Breast epithelium (tissue), 4 donors: ENCODE measurements around the gene MNX1. TPM values are rescaled to one million over a fixed set of nuclear protein-coding genes. Genes with fewer than 3 reads are reported as not detected.

Source experiments
- DNase-seq, 2 donors: peaks; one replicate each; pipeline ENCODE4 v3.0.0-alpha.2; 2019; ENCODE audit warnings: low spot score in 2 of 2
- H3K27ac ChIP-seq, 2 donors: fragments of 200-600 bp; sonication (generic) in 1 of 2; one replicate each; pipeline ENCODE4 v1.5.1; 2016 to 2019; ENCODE audit warnings: mild to moderate bottlenecking in 1 of 2
- H3K27me3 ChIP-seq, 2 donors: fragments of 200-600 bp; sonication (generic) in 1 of 2; one replicate each; pipeline versions ENCODE4 v1.5.1 to v1.6.0; 2017 to 2019; ENCODE audit warnings: control low read depth in 1 of 2, mild to moderate bottlenecking in 1 of 2
- H3K36me3 ChIP-seq: fragments of 200-600 bp; one replicate; pipeline ENCODE4 v1.5.1; 2019
- H3K4me1 ChIP-seq, 2 donors: fragments of 200-600 bp; sonication (generic); one replicate each; pipeline ENCODE4 v1.5.1; 2016 to 2019; ENCODE audit warnings: control low read depth in 1 of 2
- H3K4me3 ChIP-seq, 3 donors: fragments of 200-600 bp; sonication (generic); 1 replicate in 2 of 3; 2 replicates in 1 of 3; pipeline ENCODE4 v1.5.1; 2016 to 2019; ENCODE audit warnings: mild to moderate bottlenecking in 3 of 3, moderate library complexity in 2 of 3
- H3K9me3 ChIP-seq, 2 donors: fragments of 200-600 bp; sonication (generic) in 1 of 2; one replicate each; pipeline ENCODE4 v1.5.1; 2016 to 2019; ENCODE audit warnings: control low read depth in 1 of 2
- POLR2A ChIP-seq: fragments of 450-650 bp; IDR thresholded peaks from one replicate; pipeline ENCODE4 v1.6.1; 2016; ENCODE audit warnings: antibody characterized with exemption, mild to moderate bottlenecking, moderate library complexity
- POLR2AphosphoS5 ChIP-seq, 3 donors: sonication (generic); formaldehyde crosslinking; IDR thresholded peaks; one replicate each; pipeline ENCODE4 v1.6.1; 2017; ENCODE audit warnings: antibody characterized with exemption in 3 of 3
- intact Hi-C: fragments of 100-400 bp; cut with DNase I; formaldehyde crosslinking; loops from one replicate; pipeline ENCODE4 v1.15.1; 2023; ENCODE audit warnings: low total_unique reads
- total RNA-seq, 3 donors: library from RNA; depleted of rRNA; stranded (reverse); fragments of >200 nt; gene quantifications; one replicate each; pipeline ENCODE4 v1.1.0, GENCODE V29; 2016
- TF ChIP-seq, protein P1 (sequence below), 3 donors: fragments of 450-650 bp; IDR thresholded peaks; one replicate each; pipeline ENCODE4 v1.5.1; 2016 to 2017; ENCODE audit warnings: antibody characterized with exemption in 3 of 3, mild to moderate bottlenecking in 3 of 3, moderate library complexity in 3 of 3

Gene MNX1
- total RNA-seq, 3 donors from 2014 or later = 0.15 to 0.33 TPM; not detected in 1

GRCh38 chr7:157005456-157006204, 4.8 kb downstream of the MNX1 start:
- TF ChIP-seq POLR2A (no peak), POLR2AphosphoS5 (IDR thresholded peaks at IDR 0.05) (no peak)
- TF ChIP-seq, protein P1, sequence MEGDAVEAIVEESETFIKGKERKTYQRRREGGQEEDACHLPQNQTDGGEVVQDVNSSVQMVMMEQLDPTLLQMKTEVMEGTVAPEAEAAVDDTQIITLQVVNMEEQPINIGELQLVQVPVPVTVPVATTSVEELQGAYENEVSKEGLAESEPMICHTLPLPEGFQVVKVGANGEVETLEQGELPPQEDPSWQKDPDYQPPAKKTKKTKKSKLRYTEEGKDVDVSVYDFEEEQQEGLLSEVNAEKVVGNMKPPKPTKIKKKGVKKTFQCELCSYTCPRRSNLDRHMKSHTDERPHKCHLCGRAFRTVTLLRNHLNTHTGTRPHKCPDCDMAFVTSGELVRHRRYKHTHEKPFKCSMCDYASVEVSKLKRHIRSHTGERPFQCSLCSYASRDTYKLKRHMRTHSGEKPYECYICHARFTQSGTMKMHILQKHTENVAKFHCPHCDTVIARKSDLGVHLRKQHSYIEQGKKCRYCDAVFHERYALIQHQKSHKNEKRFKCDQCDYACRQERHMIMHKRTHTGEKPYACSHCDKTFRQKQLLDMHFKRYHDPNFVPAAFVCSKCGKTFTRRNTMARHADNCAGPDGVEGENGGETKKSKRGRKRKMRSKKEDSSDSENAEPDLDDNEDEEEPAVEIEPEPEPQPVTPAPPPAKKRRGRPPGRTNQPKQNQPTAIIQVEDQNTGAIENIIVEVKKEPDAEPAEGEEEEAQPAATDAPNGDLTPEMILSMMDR (IDR thresholded peaks at IDR 0.05) = no peak
- DNase-seq = no peak
- no peak overlapping the region for H3K27ac ChIP-seq
- H3K4me1 ChIP-seq = peaks cover 5 to 10% of the 10 kb centered on the region in 2 donors
- no peaks in the 10 kb centered on the region for H3K36me3 ChIP-seq
- intact Hi-C loops = no loop called here
- no peaks in the 10 kb centered on the region for H3K9me3 ChIP-seq
- peaks cover 4 to 96% of the 10 kb centered on the region in 2 donors for H3K27me3 ChIP-seq
- peak overlapping the region in 2 of 3 donors; percentile 20 to 57 for H3K4me3 ChIP-seq

DNA sequence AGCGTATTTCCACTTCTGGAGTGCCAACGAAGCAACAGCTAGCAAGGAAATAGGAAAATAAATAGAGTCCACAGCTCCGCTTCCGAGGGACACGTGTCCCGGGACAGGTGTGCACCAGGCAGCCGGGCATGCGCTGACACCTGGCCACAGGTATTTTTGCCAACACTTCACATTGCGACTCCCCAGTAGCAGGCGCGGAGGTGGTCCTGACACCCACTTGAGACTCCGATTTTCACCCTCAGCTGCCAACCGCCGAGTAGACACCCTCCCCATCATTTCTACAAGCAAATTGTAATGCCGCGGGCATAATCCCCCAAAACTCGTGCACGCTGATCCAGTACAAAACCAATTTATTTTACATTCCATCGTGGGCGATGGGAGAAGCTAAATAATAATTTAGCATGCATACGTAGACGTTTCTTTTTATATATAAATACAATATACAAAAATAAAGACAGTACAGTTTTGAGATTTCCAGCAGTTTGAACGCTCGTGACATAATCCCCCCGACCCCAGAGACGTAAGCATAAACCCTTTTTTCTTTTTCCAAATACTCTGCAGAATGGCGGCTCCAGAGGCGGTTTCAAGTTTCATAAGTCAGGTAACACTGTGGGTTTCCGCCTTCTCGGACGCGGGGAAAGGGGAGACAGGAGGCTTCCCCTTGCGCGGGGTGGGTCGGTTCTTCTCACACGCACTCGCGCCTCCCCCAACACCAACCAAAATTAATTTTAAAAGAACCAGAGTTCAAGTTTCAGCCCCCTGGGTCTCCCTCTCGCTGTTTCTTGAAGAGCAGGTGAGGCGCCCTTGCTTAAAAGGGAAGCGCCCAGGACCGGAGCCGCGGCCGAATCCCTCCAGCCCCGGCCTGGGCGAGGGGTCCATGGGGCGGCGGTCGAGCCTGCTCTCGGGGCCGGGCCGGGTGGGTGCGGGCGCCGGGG, 5.7 kb downstream of the MNX1 start:
- no peak for DNase-seq
- Histone ChIP-seq H3K27ac (no peak overlapping the region), H3K9me3 (no peaks in the 10 kb centered on the region), H3K36me3 (no peaks in the 10 kb centered on the region), H3K4me3 (peak overlapping the region in 2 of 3 donors; percentile 20 to 57), H3K27me3 (peaks cover 8 to 99% of the 10 kb centered on the region in 2 donors), H3K4me1 (peaks cover 5 to 15% of the 10 kb centered on the region in 2 donors)
- TF ChIP-seq POLR2A = no peak
- TF ChIP-seq, protein P1 (IDR thresholded peaks at IDR 0.05) = no peak
- intact Hi-C loops = no loop called here

DNA sequence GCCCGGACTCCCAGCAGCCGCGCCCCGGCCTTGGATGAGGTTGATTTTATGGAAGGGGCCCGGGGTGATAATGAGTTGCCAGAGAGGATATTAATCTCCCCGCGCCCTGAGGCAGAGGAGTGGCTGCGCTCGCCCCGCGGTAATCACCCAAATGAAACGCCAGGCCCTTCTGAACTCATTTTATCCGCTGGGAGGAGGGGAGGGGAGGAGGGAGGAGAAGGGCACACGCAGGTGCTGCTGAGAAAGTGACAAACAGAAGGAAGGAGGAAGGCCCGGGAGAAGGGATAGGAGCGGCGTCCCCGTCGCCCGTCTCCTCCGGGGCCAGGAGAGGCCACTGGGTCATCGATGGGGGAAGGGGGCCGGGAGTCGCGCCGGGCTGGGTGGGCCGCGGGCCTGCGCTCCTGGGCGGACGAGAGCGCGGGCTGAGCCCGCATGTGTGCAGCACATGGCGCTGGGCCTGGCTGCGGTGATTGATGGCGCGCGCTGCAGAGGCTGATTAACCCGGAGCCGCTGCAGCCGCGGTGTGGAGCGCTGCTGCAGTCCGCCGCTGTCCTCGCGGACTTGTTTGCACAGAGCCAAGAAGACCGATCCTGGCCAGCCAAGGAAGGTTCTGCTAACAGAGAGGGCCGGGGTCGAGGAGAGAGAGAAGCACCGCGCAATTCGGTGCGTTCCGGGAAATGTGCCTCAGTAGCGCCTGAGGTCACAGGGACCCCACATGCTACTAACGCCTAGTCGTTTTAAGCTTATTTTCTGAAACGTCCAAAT, 6.5 kb downstream of the MNX1 start:
- TF ChIP-seq POLR2AphosphoS5 (IDR thresholded peaks at IDR 0.05) (no peak), POLR2A (no peak)
- TF ChIP-seq, protein P1 (IDR thresholded peaks at IDR 0.05) = no peak
- Histone ChIP-seq H3K27ac (no peak overlapping the region), H3K9me3 (no peaks in the 10 kb centered on the region), H3K27me3 (peaks cover 8 to 100% of the 10 kb centered on the region in 2 donors), H3K4me3 (peak overlapping the region in 2 of 3 donors; percentile 17 to 52), H3K4me1 (peaks cover 5 to 19% of the 10 kb centered on the region in 2 donors), H3K36me3 (no peaks in the 10 kb centered on the region)
- intact Hi-C loops = no loop called here
- DNase-seq = no peak

DNA sequence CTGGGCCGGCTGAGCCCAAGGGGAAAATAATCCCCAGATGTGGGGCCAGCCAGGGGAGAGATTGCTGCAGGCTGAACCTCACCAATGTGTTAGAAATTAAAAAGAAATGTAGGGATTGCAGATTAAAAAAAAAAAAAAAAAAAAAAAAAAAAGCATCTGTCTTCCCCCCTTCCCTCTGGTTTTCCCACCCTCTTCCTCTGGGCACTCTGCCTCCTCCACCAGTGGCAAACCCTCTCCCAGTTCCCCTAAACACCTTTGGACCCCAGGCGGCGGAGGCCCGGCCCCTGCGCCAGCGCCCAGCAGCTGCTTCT, 7.1 kb downstream of the MNX1 start:
- no peak overlapping the region for H3K27ac ChIP-seq
- TF ChIP-seq POLR2AphosphoS5 (IDR thresholded peaks at IDR 0.05) (no peak), POLR2A (no peak)
- TF ChIP-seq, protein P1 (IDR thresholded peaks at IDR 0.05) = no peak
- peaks cover 8 to 100% of the 10 kb centered on the region in 2 donors for H3K27me3 ChIP-seq
- no peaks in the 10 kb centered on the region for H3K36me3 ChIP-seq
- intact Hi-C loops = no loop called here
- peaks cover 5 to 19% of the 10 kb centered on the region in 2 donors for H3K4me1 ChIP-seq
- no peaks in the 10 kb centered on the region for H3K9me3 ChIP-seq
- DNase-seq = no peak
- H3K4me3 ChIP-seq = peak overlapping the region in 1 of 3 donors; percentile 52
